ENCODE data around the gene APMAP.

DNA sequence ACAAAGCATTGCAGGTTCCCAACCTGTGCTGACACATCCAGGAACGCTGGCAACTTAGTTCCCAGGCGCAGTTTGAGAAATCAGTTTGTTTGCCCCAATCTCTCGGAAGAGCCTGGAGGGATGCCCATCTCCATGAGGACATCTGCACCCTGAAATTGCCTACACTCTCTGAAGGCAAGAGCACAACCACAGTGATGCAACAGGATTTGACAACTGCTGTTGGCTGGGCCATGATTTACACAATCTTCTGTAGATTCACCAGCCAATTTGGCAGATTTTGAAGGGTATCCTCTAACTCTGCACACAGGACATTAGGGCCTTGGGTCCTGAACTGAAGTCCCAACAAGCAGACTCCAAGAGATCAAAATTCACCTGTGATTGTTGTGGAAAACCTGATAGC is 3.4 kb downstream of the APMAP start:
- TF ChIP-seq, protein P1, sequence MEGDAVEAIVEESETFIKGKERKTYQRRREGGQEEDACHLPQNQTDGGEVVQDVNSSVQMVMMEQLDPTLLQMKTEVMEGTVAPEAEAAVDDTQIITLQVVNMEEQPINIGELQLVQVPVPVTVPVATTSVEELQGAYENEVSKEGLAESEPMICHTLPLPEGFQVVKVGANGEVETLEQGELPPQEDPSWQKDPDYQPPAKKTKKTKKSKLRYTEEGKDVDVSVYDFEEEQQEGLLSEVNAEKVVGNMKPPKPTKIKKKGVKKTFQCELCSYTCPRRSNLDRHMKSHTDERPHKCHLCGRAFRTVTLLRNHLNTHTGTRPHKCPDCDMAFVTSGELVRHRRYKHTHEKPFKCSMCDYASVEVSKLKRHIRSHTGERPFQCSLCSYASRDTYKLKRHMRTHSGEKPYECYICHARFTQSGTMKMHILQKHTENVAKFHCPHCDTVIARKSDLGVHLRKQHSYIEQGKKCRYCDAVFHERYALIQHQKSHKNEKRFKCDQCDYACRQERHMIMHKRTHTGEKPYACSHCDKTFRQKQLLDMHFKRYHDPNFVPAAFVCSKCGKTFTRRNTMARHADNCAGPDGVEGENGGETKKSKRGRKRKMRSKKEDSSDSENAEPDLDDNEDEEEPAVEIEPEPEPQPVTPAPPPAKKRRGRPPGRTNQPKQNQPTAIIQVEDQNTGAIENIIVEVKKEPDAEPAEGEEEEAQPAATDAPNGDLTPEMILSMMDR (IDR thresholded peaks at IDR 0.05 in 2 of 3, conservative IDR thresholded peaks at IDR 0.05 in 1 of 3; ENCODE audit: borderline replicate concordance in 1 of 3, insufficient read depth in 1 of 3, low read depth in 2 of 3, low read length in 2 of 3): no peak
- no peak for TF ChIP-seq POLR2A (IDR thresholded peaks at IDR 0.05; ENCODE audit: borderline replicate concordance, extremely low read depth, insufficient read depth, insufficient read length)
- TF ChIP-seq EZH2 (IDR thresholded peaks at IDR 0.05): no peak
- TF ChIP-seq, protein P2, sequence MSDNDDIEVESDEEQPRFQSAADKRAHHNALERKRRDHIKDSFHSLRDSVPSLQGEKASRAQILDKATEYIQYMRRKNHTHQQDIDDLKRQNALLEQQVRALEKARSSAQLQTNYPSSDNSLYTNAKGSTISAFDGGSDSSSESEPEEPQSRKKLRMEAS (IDR thresholded peaks at IDR 0.05): no peak
- TF ChIP-seq EGR1 (IDR thresholded peaks at IDR 0.05; ENCODE audit: low read depth): no peak
- TF ChIP-seq EZH2phosphoT487 (IDR thresholded peaks at IDR 0.05; ENCODE audit: borderline replicate concordance): no peak
- TF ChIP-seq, protein P3, sequence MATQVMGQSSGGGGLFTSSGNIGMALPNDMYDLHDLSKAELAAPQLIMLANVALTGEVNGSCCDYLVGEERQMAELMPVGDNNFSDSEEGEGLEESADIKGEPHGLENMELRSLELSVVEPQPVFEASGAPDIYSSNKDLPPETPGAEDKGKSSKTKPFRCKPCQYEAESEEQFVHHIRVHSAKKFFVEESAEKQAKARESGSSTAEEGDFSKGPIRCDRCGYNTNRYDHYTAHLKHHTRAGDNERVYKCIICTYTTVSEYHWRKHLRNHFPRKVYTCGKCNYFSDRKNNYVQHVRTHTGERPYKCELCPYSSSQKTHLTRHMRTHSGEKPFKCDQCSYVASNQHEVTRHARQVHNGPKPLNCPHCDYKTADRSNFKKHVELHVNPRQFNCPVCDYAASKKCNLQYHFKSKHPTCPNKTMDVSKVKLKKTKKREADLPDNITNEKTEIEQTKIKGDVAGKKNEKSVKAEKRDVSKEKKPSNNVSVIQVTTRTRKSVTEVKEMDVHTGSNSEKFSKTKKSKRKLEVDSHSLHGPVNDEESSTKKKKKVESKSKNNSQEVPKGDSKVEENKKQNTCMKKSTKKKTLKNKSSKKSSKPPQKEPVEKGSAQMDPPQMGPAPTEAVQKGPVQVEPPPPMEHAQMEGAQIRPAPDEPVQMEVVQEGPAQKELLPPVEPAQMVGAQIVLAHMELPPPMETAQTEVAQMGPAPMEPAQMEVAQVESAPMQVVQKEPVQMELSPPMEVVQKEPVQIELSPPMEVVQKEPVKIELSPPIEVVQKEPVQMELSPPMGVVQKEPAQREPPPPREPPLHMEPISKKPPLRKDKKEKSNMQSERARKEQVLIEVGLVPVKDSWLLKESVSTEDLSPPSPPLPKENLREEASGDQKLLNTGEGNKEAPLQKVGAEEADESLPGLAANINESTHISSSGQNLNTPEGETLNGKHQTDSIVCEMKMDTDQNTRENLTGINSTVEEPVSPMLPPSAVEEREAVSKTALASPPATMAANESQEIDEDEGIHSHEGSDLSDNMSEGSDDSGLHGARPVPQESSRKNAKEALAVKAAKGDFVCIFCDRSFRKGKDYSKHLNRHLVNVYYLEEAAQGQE (IDR thresholded peaks at IDR 0.05; ENCODE audit: low read depth): no peak
- TF ChIP-seq TCF7L2 (IDR thresholded peaks at IDR 0.05; ENCODE audit: borderline replicate concordance, extremely low read depth, insufficient read depth, insufficient read length): no peak
- no peak for TF ChIP-seq POLR2AphosphoS5 (IDR thresholded peaks at IDR 0.05; ENCODE audit: low read depth, low read length)
- no peak for TF ChIP-seq FOSL1 (IDR thresholded peaks at IDR 0.05; ENCODE audit: low read depth)
